Hepatocyte (in vitro differentiated cells): Measurements from ENCODE around the gene TEAD3. TPM values are rescaled to one million over a fixed set of nuclear protein-coding genes. Genes with fewer than 3 reads are reported as not detected.

Experiments used
- DNase-seq: peaks from one replicate; pipeline ENCODE4 v3.0.0-alpha.2; 2016; ENCODE audit warnings: low spot score
- H2AFZ ChIP-seq: fragments of 200-600 bp; sonication (generic); 2 replicates; pipeline ENCODE4 v1.6.0; 2016; ENCODE audit warnings: antibody characterized with exemption, mild to moderate bottlenecking
- H3K27ac ChIP-seq: fragments of 200-600 bp; sonication (generic); 2 replicates; pipeline ENCODE4 v1.5.1; 2016; ENCODE audit warnings: mild to moderate bottlenecking
- H3K27me3 ChIP-seq: fragments of 200-600 bp; sonication (generic); 2 replicates; pipeline ENCODE4 v1.6.1; 2016
- H3K36me3 ChIP-seq: fragments of 200-600 bp; sonication (generic); replicated peaks from 2 replicates; pipeline ENCODE4 v1.5.1; 2016; ENCODE audit warnings: low read depth; ENCODE audit not compliant: insufficient read depth
- H3K4me1 ChIP-seq: fragments of 200-600 bp; sonication (generic); 2 replicates; pipeline ENCODE4 v1.5.1; 2016; ENCODE audit warnings: mild to moderate bottlenecking, moderate library complexity; ENCODE audit not compliant: insufficient read depth
- H3K4me2 ChIP-seq: fragments of 200-600 bp; sonication (generic); 2 replicates; pipeline ENCODE4 v1.6.0; 2016
- H3K4me3 ChIP-seq: fragments of 200-600 bp; sonication (generic); 2 replicates; pipeline ENCODE4 v1.5.1; 2016; ENCODE audit warnings: mild to moderate bottlenecking
- H3K79me2 ChIP-seq: fragments of 200-600 bp; sonication (generic); 2 replicates; pipeline ENCODE4 v1.6.0; 2017; ENCODE audit warnings: mild to moderate bottlenecking
- H3K9me2 ChIP-seq: fragments of 200-600 bp; sonication (generic); replicated peaks from 2 replicates; pipeline ENCODE4 v1.6.0; 2017; ENCODE audit warnings: mild to moderate bottlenecking; ENCODE audit not compliant: insufficient read depth
- H3K9me3 ChIP-seq: fragments of 200-600 bp; sonication (generic); 2 replicates; pipeline ENCODE4 v1.5.1; 2016; ENCODE audit warnings: low read depth, mild to moderate bottlenecking
- H4K20me1 ChIP-seq: fragments of 200-600 bp; sonication (generic); 2 replicates; pipeline ENCODE4 v1.6.0; 2016; ENCODE audit warnings: mild to moderate bottlenecking; ENCODE audit not compliant: insufficient read depth, poor library complexity, severe bottlenecking
- CTCF ChIP-seq: fragments of 200-600 bp; sonication (generic); IDR thresholded peaks from 2 replicates; pipeline ENCODE4 v1.5.1; 2016; ENCODE audit warnings: antibody characterized with exemption, mild to moderate bottlenecking; ENCODE audit not compliant: poor library complexity
- EZH2 ChIP-seq: fragments of 200-600 bp; sonication (generic); IDR thresholded peaks from 2 replicates; pipeline ENCODE4 v1.6.1; 2016; ENCODE audit warnings: antibody characterized with exemption, mild to moderate bottlenecking, borderline replicate concordance
- EZH2phosphoT487 ChIP-seq: fragments of 200-600 bp; sonication (generic); IDR thresholded peaks from one replicate; pipeline ENCODE4 v1.6.1; 2018; ENCODE audit warnings: antibody characterized with exemption, mild to moderate bottlenecking, low read depth, moderate library complexity; ENCODE audit not compliant: unreplicated experiment, severe bottlenecking
- WGBS: methylation state at CpG from one replicate; pipeline ENCODE4 v1.1.6; 2016; ENCODE audit warnings: low lambda C conversion rate; ENCODE audit errors: missing lambda C conversion rate; 5-methylcytosine and 5-hydroxymethylcytosine counted together
- polyA plus RNA-seq: library from polyadenylated mRNA; unstranded; fragments of >200 nt; fragmentation: Nextera tagmentation; extraction: Ambion mirVana; gene quantifications from 2 replicates; pipeline ENCODE4 v1.2.1, GENCODE V29; 2016
- total RNA-seq: library from RNA; depleted of rRNA; stranded (reverse); fragments of >200 nt; gene quantifications from 2 replicates; pipeline ENCODE4 v1.2.3, GENCODE V29; 2014

Gene TEAD3
- total and polyA plus RNA-seq, 2 experiments from 2014 or later = 26.3 to 33.0 TPM

GRCh38 chr6:35514587-35514986 lies 17.7 kb upstream of the TEAD3 start:
- Histone ChIP-seq H3K9me3 (no peaks in the 10 kb centered on the region), H3K79me2 (no peaks in the 10 kb centered on the region), H3K9me2 (no peaks in the 10 kb centered on the region), H3K27ac (no peak overlapping the region), H3K4me2 (no peak overlapping the region), H4K20me1 (no peaks in the 10 kb centered on the region), H3K4me3 (no peak overlapping the region), H3K36me3 (no peaks in the 10 kb centered on the region), H3K27me3 (no peaks in the 10 kb centered on the region), H2AFZ (no peak overlapping the region), H3K4me1 (no peaks in the 10 kb centered on the region)
- TF ChIP-seq EZH2 (no peak), CTCF (no peak), EZH2phosphoT487 (no peak)
- WGBS = 86% methylated on average over 4 of the region's 4 CpGs
- DNase-seq = no peak

DNA sequence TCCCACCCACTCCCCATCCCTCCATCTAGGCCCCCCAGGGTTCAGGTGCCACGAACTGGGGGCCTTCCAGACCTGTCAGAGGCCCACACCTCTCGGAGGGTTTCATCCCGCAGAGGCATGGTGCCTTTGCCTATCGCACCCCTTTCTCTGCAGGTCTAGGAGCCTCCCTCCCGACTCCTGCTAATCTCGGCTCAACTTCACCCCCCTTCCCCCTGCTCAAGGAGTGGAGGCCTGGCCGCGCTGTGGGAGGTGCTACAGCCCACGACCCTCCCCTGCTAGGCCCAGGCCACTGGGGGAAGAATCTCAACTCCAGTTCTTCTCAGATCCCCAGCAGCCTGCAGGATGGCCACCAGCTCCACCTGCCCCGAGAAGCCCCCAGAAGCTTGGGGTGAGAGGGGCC lies 15.9 kb upstream of the TEAD3 start, which contains the start of gene TULP1:
TULP1 (minus strand) TSS at position 157 of the 400 bp plus-strand sequence; CDS start at position 119, 38 bp downstream.
- H4K20me1 ChIP-seq = no peaks in the 10 kb centered on the region
- peak within 1 kb of the TSS; percentile 46 for H3K4me2 ChIP-seq
- no peak for TF ChIP-seq CTCF
- no peaks in the 10 kb centered on the region for H3K36me3 ChIP-seq
- no peaks in the 10 kb centered on the region for H3K79me2 ChIP-seq
- no peak within 1 kb of the TSS for H3K27ac ChIP-seq
- no peaks in the 10 kb centered on the region for H3K27me3 ChIP-seq
- H2AFZ ChIP-seq = no peak within 1 kb of the TSS
- H3K4me3 ChIP-seq = no peak within 1 kb of the TSS
- 77% methylated on average over 10 of the region's 10 CpGs for WGBS
- no peaks in the 10 kb centered on the region for H3K9me2 ChIP-seq
- H3K4me1 ChIP-seq = no peaks in the 10 kb centered on the region
- DNase-seq = no peak
- H3K9me3 ChIP-seq = no peaks in the 10 kb centered on the region

DNA sequence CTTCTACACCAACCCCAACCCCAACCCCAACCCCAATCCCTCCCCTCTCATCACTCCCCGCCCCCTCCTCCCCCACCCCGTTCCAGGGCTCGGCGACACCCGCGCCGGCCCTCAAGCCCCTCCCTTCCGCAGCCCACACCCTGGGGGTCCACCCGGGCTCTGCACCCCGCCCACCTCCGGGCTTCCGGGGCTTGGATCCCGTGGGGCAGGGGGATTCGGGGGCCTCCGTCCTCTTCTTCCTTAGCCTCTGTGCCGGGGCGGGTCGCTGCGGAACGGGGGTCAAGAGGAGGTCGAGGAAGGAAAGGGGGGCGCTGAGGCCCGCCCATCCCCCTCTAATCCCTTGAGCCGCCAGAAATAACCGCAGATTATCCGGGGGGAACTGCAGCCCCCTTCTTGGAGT lies 15.1 kb upstream of the TEAD3 start:
- TF ChIP-seq EZH2phosphoT487 (no peak), CTCF (no peak), EZH2 (no peak)
- H3K4me1 ChIP-seq = no peaks in the 10 kb centered on the region
- no peaks in the 10 kb centered on the region for H3K9me2 ChIP-seq
- no peak for DNase-seq
- H3K36me3 ChIP-seq = no peaks in the 10 kb centered on the region
- peak overlapping the region; percentile 46 for H3K4me2 ChIP-seq
- H3K4me3 ChIP-seq = no peak overlapping the region
- H3K9me3 ChIP-seq = no peaks in the 10 kb centered on the region
- H3K27me3 ChIP-seq = no peaks in the 10 kb centered on the region
- H2AFZ ChIP-seq = no peak overlapping the region
- H3K27ac ChIP-seq = no peak overlapping the region
- no peaks in the 10 kb centered on the region for H3K79me2 ChIP-seq
- 60% methylated on average over 6 of the region's 26 CpGs for WGBS
- H4K20me1 ChIP-seq = no peaks in the 10 kb centered on the region

DNA sequence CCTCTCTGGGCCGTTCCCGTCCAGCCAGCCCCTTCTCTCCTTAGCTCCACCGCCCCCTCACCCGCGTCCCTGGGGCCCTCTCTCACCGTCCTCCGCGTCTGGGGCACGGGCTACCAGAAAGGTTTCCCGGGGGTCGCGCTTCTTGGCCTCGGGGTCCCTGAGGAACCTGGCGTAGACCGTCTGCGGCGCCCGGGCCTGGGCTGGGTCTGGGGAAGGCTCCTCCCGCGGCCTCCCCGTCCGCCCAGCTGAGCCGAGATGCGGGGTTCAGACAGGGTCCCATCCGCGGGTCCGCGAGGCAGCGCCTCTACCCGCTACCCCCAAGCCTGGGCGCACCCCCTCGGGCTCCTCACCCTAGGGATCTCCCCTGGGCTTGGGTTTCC lies 14.7 kb upstream of the TEAD3 start:
- H3K79me2 ChIP-seq = no peaks in the 10 kb centered on the region
- H3K4me3 ChIP-seq = no peak overlapping the region
- no peaks in the 10 kb centered on the region for H3K27me3 ChIP-seq
- no peaks in the 10 kb centered on the region for H3K4me1 ChIP-seq
- no peaks in the 10 kb centered on the region for H3K9me2 ChIP-seq
- no peaks in the 10 kb centered on the region for H3K36me3 ChIP-seq
- 83% methylated on average over 23 of the region's 32 CpGs for WGBS
- TF ChIP-seq EZH2phosphoT487 = no peak
- H3K27ac ChIP-seq = no peak overlapping the region
- no peak overlapping the region for H2AFZ ChIP-seq
- no peak for DNase-seq
- H4K20me1 ChIP-seq = no peaks in the 10 kb centered on the region
- H3K9me3 ChIP-seq = no peaks in the 10 kb centered on the region
- H3K4me2 ChIP-seq = peak overlapping the region; percentile 46
